Omental fat pad (tissue), 4 donors: Measurements from ENCODE around the gene CNTNAP5. TPM values are rescaled to one million over a fixed set of nuclear protein-coding genes. Genes with fewer than 3 reads are reported as not detected.

Source experiments
- ATAC-seq: fragments of 150-250 bp; one replicate; pipeline ENCODE4 v1.9.1; 2016; ENCODE audit warnings: mild to moderate bottlenecking, moderate library complexity; ENCODE audit not compliant: low FRiP score
- DNase-seq: peaks from one replicate; pipeline ENCODE4 v3.0.0-alpha.2; 2019; ENCODE audit warnings: low spot score
- CTCF ChIP-seq, 3 donors: fragments of 450-650 bp; IDR thresholded peaks; one replicate each; pipeline ENCODE4 v1.5.1; 2016 to 2017; ENCODE audit warnings: antibody characterized with exemption in 3 of 3, mild to moderate bottlenecking in 3 of 3, moderate library complexity in 2 of 3
- total RNA-seq, 4 donors: library from RNA; depleted of rRNA; stranded (reverse); fragments of >200 nt; gene quantifications; one replicate each; pipeline ENCODE4 v1.1.0, GENCODE V29; 2016

The CNTNAP5 gene
- total RNA-seq, 4 donors from 2014 or later, result not detected

GRCh38 chr2:124138076-124138475 lies 113.0 kb downstream of the CNTNAP5 start:
- ATAC-seq (no peak), DNase-seq (no peak)
- no peak for TF ChIP-seq CTCF (IDR thresholded peaks at IDR 0.05)

- no peak for DNase-seq
- ATAC-seq, result no peak
- TF ChIP-seq CTCF (IDR thresholded peaks at IDR 0.05), result no peak
These were observed 120.9 kb downstream of the CNTNAP5 start for GRCh38 chr2:124145982-124146381.

- no peak for ATAC-seq
- TF ChIP-seq CTCF (IDR thresholded peaks at IDR 0.05), result no peak
These were observed 122.5 kb downstream of the CNTNAP5 start for GRCh38 chr2:124147552-124147951.

GRCh38 chr2:124149571-124149970 lies 124.5 kb downstream of the CNTNAP5 start:
- TF ChIP-seq CTCF (IDR thresholded peaks at IDR 0.05), result no peak
- no peak for ATAC-seq
- DNase-seq, result no peak

More at GRCh38 chr2:124147552-124147951, 122.5 kb downstream of the CNTNAP5 start:
- DNase-seq, result no peak

- TF ChIP-seq CTCF (IDR thresholded peaks at IDR 0.05), result no peak
- DNase-seq (no peak), ATAC-seq (no peak)
These were observed 126.6 kb downstream of the CNTNAP5 start for GRCh38 chr2:124151691-124152090.

- no peak for ATAC-seq
- TF ChIP-seq CTCF (IDR thresholded peaks at IDR 0.05), result no peak
- DNase-seq, result no peak
These were observed 128.6 kb downstream of the CNTNAP5 start for GRCh38 chr2:124153713-124154112.

- no peak for ATAC-seq
- no peak for DNase-seq
- no peak for TF ChIP-seq CTCF (IDR thresholded peaks at IDR 0.05)
These were observed 134.1 kb downstream of the CNTNAP5 start for GRCh38 chr2:124159166-124159565.
